Caki2 (cell line): ENCODE data around the gene AFTPH. TPM values are rescaled to one million over a fixed set of nuclear protein-coding genes. Genes with fewer than 3 reads are reported as not detected.

ENCODE experiments used
- DNase-seq: peaks from one replicate; pipeline ENCODE4 v3.0.0-alpha.2; 2015; ENCODE audit warnings: low read depth
- in situ Hi-C: cut with HindIII; loops from 2 replicates; pipeline ENCODE4 v1.10.0; 2016; ENCODE audit warnings: low sequenced_read_pairs, low pct_unique_long_range_greater_than_20kb, mixed read lengths
- total RNA-seq: library from RNA; depleted of rRNA; stranded (reverse); fragments of >200 nt; shearing (Covaris generic); gene quantifications from 2 replicates; pipeline ENCODE4 v1.2.3, GENCODE V29; 2014; ENCODE audit warnings: low replicate concordance

The AFTPH gene
- total RNA-seq, 1 experiment from 2014 or later: 23.9 TPM

GRCh38 chr2:64565949-64566710 lies 42.0 kb downstream of the AFTPH start:
- in situ Hi-C loops: no loop called here
- no peak for DNase-seq

- DNase-seq: no peak
- in situ Hi-C loops: no loop called here
Measured at GRCh38 chr2:64567473-64567872, 43.3 kb downstream of the AFTPH start.

- in situ Hi-C loops: no loop called here
- no peak for DNase-seq
Measured at GRCh38 chr2:64568836-64569235, 44.7 kb downstream of the AFTPH start.

- in situ Hi-C loops: no loop called here
Measured at GRCh38 chr2:64574871-64575270, 50.7 kb downstream of the AFTPH start.

GRCh38 chr2:64581018-64581417 lies 56.9 kb downstream of the AFTPH start:
- in situ Hi-C loops: no loop called here
- no peak for DNase-seq

More at GRCh38 chr2:64574871-64575270, 50.7 kb downstream of the AFTPH start:
- no peak for DNase-seq

- no peak for DNase-seq
Measured at GRCh38 chr2:64581777-64582539, 57.8 kb downstream of the AFTPH start.

GRCh38 chr2:64582774-64583340 lies 58.7 kb downstream of the AFTPH start:
- DNase-seq: no peak
- in situ Hi-C loops: no loop called here

More at GRCh38 chr2:64581777-64582539, 57.8 kb downstream of the AFTPH start:
- in situ Hi-C loops: no loop called here

- DNase-seq: no peak
- in situ Hi-C loops: no loop called here
Measured at GRCh38 chr2:64586054-64586453, 61.9 kb downstream of the AFTPH start.

GRCh38 chr2:64586883-64587481 lies 62.9 kb downstream of the AFTPH start:
- DNase-seq: peak; percentile 52
- in situ Hi-C loops: no loop called here

- no peak for DNase-seq
- in situ Hi-C loops: no loop called here
Measured at GRCh38 chr2:64587561-64587960, 63.4 kb downstream of the AFTPH start.

GRCh38 chr2:64591188-64591587 lies 67.1 kb downstream of the AFTPH start:
- no peak for DNase-seq
- in situ Hi-C loops: no loop called here

GRCh38 chr2:64593035-64593655 lies 69.0 kb downstream of the AFTPH start:
- in situ Hi-C loops: no loop called here
- DNase-seq: no peak

GRCh38 chr2:64594226-64594989 lies 70.3 kb downstream of the AFTPH start:
- in situ Hi-C loops: no loop called here
- peak; percentile 60 for DNase-seq

GRCh38 chr2:64595397-64596176 lies 71.5 kb downstream of the AFTPH start:
- DNase-seq: no peak
- in situ Hi-C loops: no loop called here

GRCh38 chr2:64598226-64598625 lies 74.1 kb downstream of the AFTPH start:
- in situ Hi-C loops: no loop called here

GRCh38 chr2:64599469-64599868 lies 75.3 kb downstream of the AFTPH start:
- no peak for DNase-seq
- in situ Hi-C loops: no loop called here

More at GRCh38 chr2:64598226-64598625, 74.1 kb downstream of the AFTPH start:
- no peak for DNase-seq
